Measurements from ENCODE around the gene AOC1.

Gene AOC1

DNA sequence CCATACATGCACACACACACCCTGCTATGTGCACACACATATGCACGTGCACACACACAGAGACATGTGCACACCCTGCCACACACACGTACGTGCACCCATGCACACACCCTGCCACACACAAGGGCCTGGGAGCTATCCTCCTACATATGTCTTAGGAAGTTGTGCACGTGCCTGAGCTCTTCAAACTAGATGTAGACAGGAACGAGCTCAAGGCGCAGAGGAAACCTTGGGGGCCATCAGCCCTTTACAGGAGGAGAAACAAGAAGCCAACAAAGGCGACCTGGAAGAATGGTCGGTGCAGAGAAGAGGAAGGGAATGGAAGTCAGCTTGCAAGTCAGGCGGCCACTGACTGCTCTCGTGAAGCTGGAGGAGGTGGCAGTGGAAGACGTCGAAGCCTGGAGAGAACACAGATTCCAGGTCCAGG, 58.7 kb downstream of the AOC1 start:
- DNase-seq, result no peak
- no peaks in the 10 kb centered on the region for H3K36me3 Mint-ChIP-seq (ENCODE audit: low read depth)
- H3K4me3 Mint-ChIP-seq, result no peak overlapping the region
- no peaks in the 10 kb centered on the region for H3K9me3 Mint-ChIP-seq
- H3K4me1 Mint-ChIP-seq, result peaks cover 7% of the 10 kb centered on the region
- H3K27me3 Mint-ChIP-seq (ENCODE audit: low read depth, poor library complexity), result peaks cover 44% of the 10 kb centered on the region
- peak overlapping the region; percentile 6 for H3K27ac Mint-ChIP-seq
- TF ChIP-seq, protein P1, sequence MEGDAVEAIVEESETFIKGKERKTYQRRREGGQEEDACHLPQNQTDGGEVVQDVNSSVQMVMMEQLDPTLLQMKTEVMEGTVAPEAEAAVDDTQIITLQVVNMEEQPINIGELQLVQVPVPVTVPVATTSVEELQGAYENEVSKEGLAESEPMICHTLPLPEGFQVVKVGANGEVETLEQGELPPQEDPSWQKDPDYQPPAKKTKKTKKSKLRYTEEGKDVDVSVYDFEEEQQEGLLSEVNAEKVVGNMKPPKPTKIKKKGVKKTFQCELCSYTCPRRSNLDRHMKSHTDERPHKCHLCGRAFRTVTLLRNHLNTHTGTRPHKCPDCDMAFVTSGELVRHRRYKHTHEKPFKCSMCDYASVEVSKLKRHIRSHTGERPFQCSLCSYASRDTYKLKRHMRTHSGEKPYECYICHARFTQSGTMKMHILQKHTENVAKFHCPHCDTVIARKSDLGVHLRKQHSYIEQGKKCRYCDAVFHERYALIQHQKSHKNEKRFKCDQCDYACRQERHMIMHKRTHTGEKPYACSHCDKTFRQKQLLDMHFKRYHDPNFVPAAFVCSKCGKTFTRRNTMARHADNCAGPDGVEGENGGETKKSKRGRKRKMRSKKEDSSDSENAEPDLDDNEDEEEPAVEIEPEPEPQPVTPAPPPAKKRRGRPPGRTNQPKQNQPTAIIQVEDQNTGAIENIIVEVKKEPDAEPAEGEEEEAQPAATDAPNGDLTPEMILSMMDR (IDR thresholded peaks at IDR 0.05), result no peak

Measured in nephron progenitor cell (in vitro differentiated cells).